HepG2 (cell line): ENCODE measurements around the gene SRP68. TPM values are rescaled to one million over a fixed set of nuclear protein-coding genes. Genes with fewer than 3 reads are reported as not detected.

Source experiments
- KDM1A ChIP-seq: IDR thresholded peaks from 2 replicates; pipeline ENCODE4 v1.6.1; 2016; ENCODE audit warnings: missing compliant biosample characterization
- RFXANK ChIP-seq: IDR thresholded peaks from 2 replicates; pipeline ENCODE4 v1.6.1; 2016
- XRCC5 ChIP-seq: fragments of 200-400 bp; formaldehyde crosslinking; optimal IDR thresholded peaks from 2 replicates; pipeline ENCODE3; 2017; ENCODE audit warnings: mild to moderate bottlenecking, low read length
- ZNF337 ChIP-seq: sonication (generic); formaldehyde crosslinking; IDR thresholded peaks from 2 replicates; pipeline ENCODE4 v1.5.1; 2020; ENCODE audit warnings: missing genetic modification reagents, low read depth, mild to moderate bottlenecking, borderline replicate concordance
- ZNF350 ChIP-seq: sonication (generic); formaldehyde crosslinking; IDR thresholded peaks from 2 replicates; pipeline ENCODE4 v1.4.0; 2020; ENCODE audit warnings: mild to moderate bottlenecking, low read depth, missing genetic modification reagents, borderline replicate concordance
- ZNF563 ChIP-seq: sonication (generic); formaldehyde crosslinking; IDR thresholded peaks from 2 replicates; pipeline ENCODE4 v1.8.0; 2022; ENCODE audit warnings: mild to moderate bottlenecking, moderate library complexity, missing genetic modification reagents
- ZNF570 ChIP-seq: sonication (generic); formaldehyde crosslinking; IDR thresholded peaks from 2 replicates; pipeline ENCODE4 v1.4.0; 2020; ENCODE audit warnings: mild to moderate bottlenecking, missing genetic modification reagents, borderline replicate concordance
- ZNF768 ChIP-seq: sonication (generic); formaldehyde crosslinking; IDR thresholded peaks from 2 replicates; pipeline ENCODE4 v1.4.0; 2020; ENCODE audit warnings: missing genetic modification reagents
- ZNF775 ChIP-seq: sonication (generic); formaldehyde crosslinking; IDR thresholded peaks from 2 replicates; pipeline ENCODE4 v1.4.0; 2020; ENCODE audit warnings: missing genetic modification reagents, mild to moderate bottlenecking, moderate library complexity, borderline replicate concordance
- polyA plus RNA-seq, 8 experiments: library from polyadenylated mRNA; depleted of rRNA in 3 of 8; stranded (reverse) in 7 of 8; unstranded in 1 of 8; fragments of >200 nt; fragmentation: Illumina TruSeq in 4 of 8; extraction: Trizol in 4 of 8; gene quantifications; 2 replicates each; pipeline versions ENCODE4 v1.2.1 to v1.2.3, GENCODE V29; 2011 to 2016; ENCODE audit warnings: low read depth in 4 of 8, missing spikeins in 1 of 8, mixed read lengths in 1 of 8; ENCODE audit not compliant: insufficient read depth in 1 of 8
- total RNA-seq, 5 experiments: library from RNA; depleted of rRNA; stranded (reverse); fragments of >200 nt; fragmentation: Illumina TruSeq; extraction: Trizol; gene quantifications; 2 replicates each; pipeline ENCODE4 v1.2.3, GENCODE V29; 2016; ENCODE audit warnings: low read depth in 1 of 5
- TF ChIP-seq, protein P1 (sequence below): sonication (generic); formaldehyde crosslinking; IDR thresholded peaks from 2 replicates; pipeline ENCODE4 v1.4.0; 2020; ENCODE audit warnings: missing genetic modification reagents, borderline replicate concordance
- TF ChIP-seq, protein P2 (sequence below): sonication (generic); formaldehyde crosslinking; IDR thresholded peaks from 2 replicates; pipeline ENCODE4 v1.9.0; 2021; ENCODE audit warnings: missing genetic modification reagents, borderline replicate concordance
- TF ChIP-seq, protein P3 (sequence below): sonication (generic); formaldehyde crosslinking; IDR thresholded peaks from 2 replicates; pipeline ENCODE4 v1.5.1; 2020; ENCODE audit warnings: mild to moderate bottlenecking, missing genetic modification reagents, borderline replicate concordance
- TF ChIP-seq, protein P4 (sequence below): IDR thresholded peaks from 2 replicates; pipeline ENCODE4 v1.6.1; 2016; ENCODE audit warnings: low read depth, borderline replicate concordance
- TF ChIP-seq, protein P5 (sequence below): sonication (generic); formaldehyde crosslinking; IDR thresholded peaks from 2 replicates; pipeline ENCODE4 v1.8.0; 2022; ENCODE audit warnings: mild to moderate bottlenecking, missing genetic modification reagents, borderline replicate concordance
- TF ChIP-seq, protein P6 (sequence below): sonication (generic); formaldehyde crosslinking; IDR thresholded peaks from 2 replicates; pipeline ENCODE4 v1.5.1; 2020; ENCODE audit warnings: missing genetic modification reagents, mild to moderate bottlenecking, borderline replicate concordance
- TF ChIP-seq, protein P7 (sequence below): sonication (generic); formaldehyde crosslinking; IDR thresholded peaks from 2 replicates; pipeline ENCODE4 v1.4.0; 2020; ENCODE audit warnings: missing genetic modification reagents, borderline replicate concordance

SRP68 gene
- total and polyA plus RNA-seq, 2 of the 13 experiments (the other 11 are each of a cell fraction or from before 2014, with no cell fraction given), result 39.8 to 74.3 TPM

DNA sequence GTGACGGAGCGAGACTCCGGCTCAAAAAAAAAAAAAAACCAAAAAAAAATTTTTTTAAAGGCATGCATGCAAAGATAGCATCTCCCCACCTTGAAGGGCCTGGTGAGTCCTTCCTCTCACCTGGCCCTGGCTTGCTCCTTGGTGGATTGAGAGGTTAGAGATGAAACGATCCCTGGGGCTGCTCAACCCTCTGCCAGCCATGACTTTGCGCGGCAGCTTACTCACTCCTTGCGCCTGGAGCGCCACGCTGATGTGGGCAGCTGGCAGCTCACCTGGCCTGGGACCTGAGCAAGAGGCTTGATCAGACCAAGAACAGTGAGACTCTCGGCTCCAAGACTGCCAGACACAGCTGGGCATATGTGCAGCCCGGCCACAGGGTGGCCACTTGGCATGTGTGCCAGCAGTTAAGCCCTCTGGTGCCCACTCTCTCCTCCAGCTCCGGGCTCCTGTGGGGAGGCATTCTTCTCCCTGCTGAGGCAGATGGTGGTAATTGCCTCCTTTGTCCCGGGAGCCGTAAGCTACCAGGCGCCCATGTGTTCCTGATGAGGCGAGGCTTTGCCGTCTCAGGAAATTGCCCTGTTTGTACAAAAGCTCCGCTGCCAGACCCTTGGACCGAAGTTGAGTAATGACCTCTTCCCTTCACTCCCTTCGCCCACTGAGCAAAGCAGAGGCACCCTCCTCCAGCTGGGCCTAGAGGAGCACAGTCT is 40.1 kb downstream of the SRP68 start (continued):
- TF ChIP-seq, protein P1, sequence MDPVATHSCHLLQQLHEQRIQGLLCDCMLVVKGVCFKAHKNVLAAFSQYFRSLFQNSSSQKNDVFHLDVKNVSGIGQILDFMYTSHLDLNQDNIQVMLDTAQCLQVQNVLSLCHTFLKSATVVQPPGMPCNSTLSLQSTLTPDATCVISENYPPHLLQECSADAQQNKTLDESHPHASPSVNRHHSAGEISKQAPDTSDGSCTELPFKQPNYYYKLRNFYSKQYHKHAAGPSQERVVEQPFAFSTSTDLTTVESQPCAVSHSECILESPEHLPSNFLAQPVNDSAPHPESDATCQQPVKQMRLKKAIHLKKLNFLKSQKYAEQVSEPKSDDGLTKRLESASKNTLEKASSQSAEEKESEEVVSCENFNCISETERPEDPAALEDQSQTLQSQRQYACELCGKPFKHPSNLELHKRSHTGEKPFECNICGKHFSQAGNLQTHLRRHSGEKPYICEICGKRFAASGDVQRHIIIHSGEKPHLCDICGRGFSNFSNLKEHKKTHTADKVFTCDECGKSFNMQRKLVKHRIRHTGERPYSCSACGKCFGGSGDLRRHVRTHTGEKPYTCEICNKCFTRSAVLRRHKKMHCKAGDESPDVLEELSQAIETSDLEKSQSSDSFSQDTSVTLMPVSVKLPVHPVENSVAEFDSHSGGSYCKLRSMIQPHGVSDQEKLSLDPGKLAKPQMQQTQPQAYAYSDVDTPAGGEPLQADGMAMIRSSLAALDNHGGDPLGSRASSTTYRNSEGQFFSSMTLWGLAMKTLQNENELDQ (CRISPR knock-in tag), result no peak
- TF ChIP-seq ZNF768 (no peak; the same call in 1 of the 2 replicates), RFXANK (no peak), ZNF563 (CRISPR knock-in tag) (no peak), KDM1A (no peak), ZNF337 (CRISPR knock-in tag) (no peak), ZNF570 (CRISPR knock-in tag) (no peak), ZNF775 (CRISPR knock-in tag) (no peak), XRCC5 (peak; percentile 80), ZNF350 (CRISPR knock-in tag) (no peak)
- TF ChIP-seq, protein P2, sequence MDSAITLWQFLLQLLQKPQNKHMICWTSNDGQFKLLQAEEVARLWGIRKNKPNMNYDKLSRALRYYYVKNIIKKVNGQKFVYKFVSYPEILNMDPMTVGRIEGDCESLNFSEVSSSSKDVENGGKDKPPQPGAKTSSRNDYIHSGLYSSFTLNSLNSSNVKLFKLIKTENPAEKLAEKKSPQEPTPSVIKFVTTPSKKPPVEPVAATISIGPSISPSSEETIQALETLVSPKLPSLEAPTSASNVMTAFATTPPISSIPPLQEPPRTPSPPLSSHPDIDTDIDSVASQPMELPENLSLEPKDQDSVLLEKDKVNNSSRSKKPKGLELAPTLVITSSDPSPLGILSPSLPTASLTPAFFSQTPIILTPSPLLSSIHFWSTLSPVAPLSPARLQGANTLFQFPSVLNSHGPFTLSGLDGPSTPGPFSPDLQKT, result no peak
- TF ChIP-seq, protein P3, sequence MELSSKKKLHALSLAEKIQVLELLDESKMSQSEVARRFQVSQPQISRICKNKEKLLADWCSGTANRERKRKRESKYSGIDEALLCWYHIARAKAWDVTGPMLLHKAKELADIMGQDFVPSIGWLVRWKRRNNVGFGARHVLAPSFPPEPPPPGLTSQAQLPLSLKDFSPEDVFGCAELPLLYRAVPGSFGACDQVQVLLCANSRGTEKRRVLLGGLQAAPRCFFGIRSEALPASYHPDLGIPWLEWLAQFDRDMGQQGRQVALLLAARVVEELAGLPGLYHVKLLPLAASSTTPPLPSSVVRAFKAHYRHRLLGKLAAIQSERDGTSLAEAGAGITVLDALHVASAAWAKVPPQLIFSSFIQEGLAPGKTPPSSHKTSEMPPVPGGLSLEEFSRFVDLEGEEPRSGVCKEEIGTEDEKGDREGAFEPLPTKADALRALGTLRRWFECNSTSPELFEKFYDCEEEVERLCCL (CRISPR knock-in tag), result no peak
- TF ChIP-seq, protein P4, sequence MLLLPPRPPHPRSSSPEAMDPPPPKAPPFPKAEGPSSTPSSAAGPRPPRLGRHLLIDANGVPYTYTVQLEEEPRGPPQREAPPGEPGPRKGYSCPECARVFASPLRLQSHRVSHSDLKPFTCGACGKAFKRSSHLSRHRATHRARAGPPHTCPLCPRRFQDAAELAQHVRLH (CRISPR knock-in tag), result peak; percentile 64; the same call in 1 of the 2 replicates
- TF ChIP-seq, protein P5, sequence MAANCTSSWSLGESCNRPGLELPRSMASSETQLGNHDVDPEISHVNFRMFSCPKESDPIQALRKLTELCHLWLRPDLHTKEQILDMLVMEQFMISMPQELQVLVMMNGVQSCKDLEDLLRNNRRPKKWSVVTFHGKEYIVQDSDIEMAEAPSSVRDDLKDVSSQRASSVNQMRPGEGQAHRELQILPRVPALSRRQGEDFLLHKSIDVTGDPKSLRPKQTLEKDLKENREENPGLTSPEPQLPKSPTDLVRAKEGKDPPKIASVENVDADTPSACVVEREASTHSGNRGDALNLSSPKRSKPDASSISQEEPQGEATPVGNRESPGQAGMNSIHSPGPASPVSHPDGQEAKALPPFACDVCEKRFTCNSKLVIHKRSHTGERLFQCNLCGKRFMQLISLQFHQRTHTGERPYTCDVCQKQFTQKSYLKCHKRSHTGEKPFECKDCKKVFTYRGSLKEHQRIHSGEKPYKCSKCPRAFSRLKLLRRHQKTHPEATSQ (CRISPR knock-in tag), result no peak
- TF ChIP-seq, protein P6, sequence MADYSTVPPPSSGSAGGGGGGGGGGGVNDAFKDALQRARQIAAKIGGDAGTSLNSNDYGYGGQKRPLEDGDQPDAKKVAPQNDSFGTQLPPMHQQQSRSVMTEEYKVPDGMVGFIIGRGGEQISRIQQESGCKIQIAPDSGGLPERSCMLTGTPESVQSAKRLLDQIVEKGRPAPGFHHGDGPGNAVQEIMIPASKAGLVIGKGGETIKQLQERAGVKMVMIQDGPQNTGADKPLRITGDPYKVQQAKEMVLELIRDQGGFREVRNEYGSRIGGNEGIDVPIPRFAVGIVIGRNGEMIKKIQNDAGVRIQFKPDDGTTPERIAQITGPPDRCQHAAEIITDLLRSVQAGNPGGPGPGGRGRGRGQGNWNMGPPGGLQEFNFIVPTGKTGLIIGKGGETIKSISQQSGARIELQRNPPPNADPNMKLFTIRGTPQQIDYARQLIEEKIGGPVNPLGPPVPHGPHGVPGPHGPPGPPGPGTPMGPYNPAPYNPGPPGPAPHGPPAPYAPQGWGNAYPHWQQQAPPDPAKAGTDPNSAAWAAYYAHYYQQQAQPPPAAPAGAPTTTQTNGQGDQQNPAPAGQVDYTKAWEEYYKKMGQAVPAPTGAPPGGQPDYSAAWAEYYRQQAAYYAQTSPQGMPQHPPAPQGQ (CRISPR knock-in tag), result no peak
- TF ChIP-seq, protein P7, sequence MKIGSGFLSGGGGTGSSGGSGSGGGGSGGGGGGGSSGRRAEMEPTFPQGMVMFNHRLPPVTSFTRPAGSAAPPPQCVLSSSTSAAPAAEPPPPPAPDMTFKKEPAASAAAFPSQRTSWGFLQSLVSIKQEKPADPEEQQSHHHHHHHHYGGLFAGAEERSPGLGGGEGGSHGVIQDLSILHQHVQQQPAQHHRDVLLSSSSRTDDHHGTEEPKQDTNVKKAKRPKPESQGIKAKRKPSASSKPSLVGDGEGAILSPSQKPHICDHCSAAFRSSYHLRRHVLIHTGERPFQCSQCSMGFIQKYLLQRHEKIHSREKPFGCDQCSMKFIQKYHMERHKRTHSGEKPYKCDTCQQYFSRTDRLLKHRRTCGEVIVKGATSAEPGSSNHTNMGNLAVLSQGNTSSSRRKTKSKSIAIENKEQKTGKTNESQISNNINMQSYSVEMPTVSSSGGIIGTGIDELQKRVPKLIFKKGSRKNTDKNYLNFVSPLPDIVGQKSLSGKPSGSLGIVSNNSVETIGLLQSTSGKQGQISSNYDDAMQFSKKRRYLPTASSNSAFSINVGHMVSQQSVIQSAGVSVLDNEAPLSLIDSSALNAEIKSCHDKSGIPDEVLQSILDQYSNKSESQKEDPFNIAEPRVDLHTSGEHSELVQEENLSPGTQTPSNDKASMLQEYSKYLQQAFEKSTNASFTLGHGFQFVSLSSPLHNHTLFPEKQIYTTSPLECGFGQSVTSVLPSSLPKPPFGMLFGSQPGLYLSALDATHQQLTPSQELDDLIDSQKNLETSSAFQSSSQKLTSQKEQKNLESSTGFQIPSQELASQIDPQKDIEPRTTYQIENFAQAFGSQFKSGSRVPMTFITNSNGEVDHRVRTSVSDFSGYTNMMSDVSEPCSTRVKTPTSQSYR, result peak; percentile 48; the same call in 1 of the 2 replicates
